Liver (tissue), 9 donors: ENCODE measurements around the gene KAZN. TPM values are rescaled to one million over a fixed set of nuclear protein-coding genes. Genes with fewer than 3 reads are reported as not detected.

Experiments
- DNase-seq: peaks from one replicate; pipeline ENCODE4 v3.0.0-alpha.2; 2017; ENCODE audit warnings: low spot score
- H3K27ac ChIP-seq, 2 donors: one replicate each; pipeline ENCODE4 v1.7.0; 2013; ENCODE audit warnings: inconsistent platforms in 2 of 2, low read length in 2 of 2, control low read depth in 1 of 2, low read depth in 1 of 2, mild to moderate bottlenecking in 1 of 2
- H3K27me3 ChIP-seq, 4 donors: one replicate each; pipeline versions ENCODE4 v1.6.1 to v1.7.0; 2013; ENCODE audit warnings: low read length in 3 of 4, inconsistent platforms in 1 of 4, mild to moderate bottlenecking in 1 of 4, moderate library complexity in 1 of 4; ENCODE audit not compliant: control insufficient read depth in 4 of 4, insufficient read depth in 4 of 4
- H3K36me3 ChIP-seq, 4 donors: one replicate each; pipeline versions ENCODE4 v1.6.1 to v1.7.0; 2013; ENCODE audit warnings: low read length in 3 of 4, mild to moderate bottlenecking in 3 of 4, low read depth in 1 of 4, moderate library complexity in 1 of 4; ENCODE audit not compliant: control insufficient read depth in 4 of 4, insufficient read depth in 3 of 4
- H3K4me1 ChIP-seq, 4 donors: one replicate each; pipeline versions ENCODE4 v1.6.1 to v1.7.0; 2013; ENCODE audit warnings: low read length in 3 of 4, mild to moderate bottlenecking in 3 of 4, moderate library complexity in 1 of 4; ENCODE audit not compliant: control insufficient read depth in 4 of 4, insufficient read depth in 4 of 4
- H3K4me3 ChIP-seq, 3 donors: one replicate each; pipeline versions ENCODE4 v1.6.1 to v1.7.0; 2013; ENCODE audit warnings: low read length in 3 of 3, control low read depth in 1 of 3, low read depth in 1 of 3, mild to moderate bottlenecking in 1 of 3
- H3K9ac ChIP-seq, 2 donors: one replicate each; pipeline ENCODE4 v1.7.0; 2013; ENCODE audit warnings: low read length in 2 of 2, mild to moderate bottlenecking in 2 of 2, moderate library complexity in 2 of 2, control low read depth in 1 of 2, low read depth in 1 of 2
- H3K9me3 ChIP-seq, 4 donors: one replicate each; pipeline versions ENCODE4 v1.6.1 to v1.7.0; 2013; ENCODE audit warnings: low read length in 3 of 4; ENCODE audit not compliant: control insufficient read depth in 4 of 4
- EGR1 ChIP-seq, 2 donors: IDR thresholded peaks; 2 replicates each; pipeline ENCODE4 v1.6.1; 2016 to 2018; ENCODE audit warnings: antibody characterized with exemption in 2 of 2, low read depth in 2 of 2
- FOXA1 ChIP-seq: IDR thresholded peaks from 2 replicates; pipeline ENCODE4 v1.6.1; 2016; ENCODE audit warnings: antibody characterized with exemption
- FOXA2 ChIP-seq: IDR thresholded peaks from 2 replicates; pipeline ENCODE4 v1.6.1; 2016; ENCODE audit warnings: antibody characterized with exemption
- GABPA ChIP-seq, 2 donors: IDR thresholded peaks in 1 of 2; conservative IDR thresholded peaks in 1 of 2; 2 replicates each; pipeline ENCODE4 v1.6.1; 2016; ENCODE audit warnings: antibody characterized with exemption in 2 of 2, mild to moderate bottlenecking in 1 of 2, moderate library complexity in 1 of 2
- HNF4A ChIP-seq, 2 donors: conservative IDR thresholded peaks; 2 replicates each; pipeline ENCODE4 v1.6.1; 2016; ENCODE audit warnings: antibody characterized with exemption in 2 of 2, mild to moderate bottlenecking in 2 of 2
- HNF4G ChIP-seq: IDR thresholded peaks from 2 replicates; pipeline ENCODE4 v1.6.1; 2016; ENCODE audit warnings: antibody characterized with exemption
- JUND ChIP-seq, 2 donors: IDR thresholded peaks; 2 replicates each; pipeline ENCODE4 v1.6.1; 2016; ENCODE audit warnings: antibody characterized with exemption in 2 of 2
- NR2F2 ChIP-seq: IDR thresholded peaks from 2 replicates; pipeline ENCODE4 v1.6.1; 2016; ENCODE audit warnings: antibody characterized with exemption
- RAD21 ChIP-seq, 2 donors: IDR thresholded peaks; 2 replicates each; pipeline ENCODE4 v1.6.1; 2016; ENCODE audit warnings: antibody characterized with exemption in 2 of 2, mild to moderate bottlenecking in 2 of 2
- RXRA ChIP-seq, 2 donors: IDR thresholded peaks; 2 replicates each; pipeline ENCODE4 v1.6.1; 2017 to 2018; ENCODE audit warnings: antibody characterized with exemption in 2 of 2, mild to moderate bottlenecking in 1 of 2
- SP1 ChIP-seq: IDR thresholded peaks from 2 replicates; pipeline ENCODE4 v1.6.1; 2018; ENCODE audit warnings: antibody characterized with exemption, mild to moderate bottlenecking
- TAF1 ChIP-seq: conservative IDR thresholded peaks from 2 replicates; pipeline ENCODE4 v1.6.1; 2016; ENCODE audit warnings: antibody characterized with exemption, mild to moderate bottlenecking
- YY1 ChIP-seq: IDR thresholded peaks from 2 replicates; pipeline ENCODE4 v1.6.1; 2016; ENCODE audit warnings: antibody characterized with exemption, mild to moderate bottlenecking
- WGBS: extraction: QIAGEN DNeasy Blood & Tissue Kit; methylation state at CpG from one replicate; pipeline ENCODE4 v1.1.7; 2013; 5-methylcytosine and 5-hydroxymethylcytosine counted together
- polyA plus RNA-seq, 2 donors: library from polyadenylated mRNA; stranded (reverse) in 1 of 2; unstranded in 1 of 2; fragments of 200-250 nt in 1 of 2; fragments of >200 nt in 1 of 2; fragmentation: Nextera tagmentation in 1 of 2; extraction: Ambion mirVana in 1 of 2; gene quantifications; one replicate each; pipeline versions ENCODE4 v1.2.1 to v1.2.3, GENCODE V29; 2013 to 2015
- total RNA-seq, 2 donors: library from RNA; depleted of rRNA; stranded (reverse); fragments of >200 nt; gene quantifications; one replicate each; pipeline ENCODE4 v1.2.3, GENCODE V29; 2014
- TF ChIP-seq, protein P1 (sequence below): IDR thresholded peaks from 2 replicates; pipeline ENCODE4 v1.6.1; 2016; ENCODE audit warnings: antibody characterized with exemption
- TF ChIP-seq, protein P2 (sequence below): IDR thresholded peaks from 2 replicates; pipeline ENCODE4 v1.6.1; 2016; ENCODE audit warnings: antibody characterized with exemption
- TF ChIP-seq, protein P3 (sequence below): IDR thresholded peaks from 2 replicates; pipeline ENCODE4 v1.6.1; 2016; ENCODE audit warnings: antibody characterized with exemption, mild to moderate bottlenecking
- TF ChIP-seq, protein P4 (sequence below): IDR thresholded peaks from 2 replicates; pipeline ENCODE4 v1.6.1; 2016; ENCODE audit warnings: antibody characterized with exemption
- TF ChIP-seq, protein P5 (sequence below): fragments of 150-350 bp; IDR thresholded peaks from 2 replicates; pipeline ENCODE4 v1.5.1; 2017; ENCODE audit warnings: improper control_type of control experiment, low read depth, low read length; ENCODE audit not compliant: missing input control
- donor health status: healthy.
- donor health status: healthy.
- donor health status: healthy.
- donor health status: healthy.
- donor health status: healthy.

KAZN gene
- total and polyA plus RNA-seq, 4 donors: 1.9 to 6.9 (median 2.4) TPM

DNA sequence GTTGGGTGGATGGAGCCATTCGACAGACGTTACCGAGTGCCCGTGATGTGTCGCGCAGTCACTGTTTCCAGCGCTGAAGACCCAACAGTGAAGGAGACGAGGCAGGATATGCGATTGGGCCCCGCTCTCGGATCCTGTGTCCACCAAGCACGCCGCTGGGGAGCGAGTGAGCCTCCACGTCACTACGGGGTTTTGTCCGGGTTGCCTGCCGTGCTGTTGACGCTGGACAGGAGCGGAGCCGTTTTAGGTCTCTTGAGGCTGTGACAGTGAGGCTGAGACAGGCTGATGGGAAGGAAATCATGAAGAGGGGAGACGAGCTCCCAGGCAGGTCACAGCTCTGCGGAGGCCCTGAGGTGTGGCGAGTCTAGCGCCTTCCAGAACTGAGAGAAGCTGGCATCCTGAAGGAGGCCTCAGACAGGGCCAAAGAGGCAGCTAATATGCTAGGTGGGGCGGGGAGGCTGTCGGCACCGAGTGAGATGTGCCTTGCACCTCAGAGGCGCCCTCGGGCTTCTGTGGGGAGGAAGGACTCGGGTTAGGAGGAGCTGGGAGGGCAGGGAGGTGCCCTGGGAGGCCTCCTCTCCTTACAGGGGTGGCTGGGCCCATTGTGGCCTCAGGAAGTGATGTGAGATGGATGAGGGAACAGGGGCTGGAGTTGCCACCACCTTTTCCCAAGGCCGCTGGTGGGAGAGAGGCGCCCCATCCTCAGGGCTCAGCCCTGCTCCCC, 359.1 kb downstream of the KAZN start:
- no peak overlapping the region for H3K9ac ChIP-seq
- H3K4me1 ChIP-seq: peaks cover 0 to 3% (median 0%) of the 10 kb centered on the region in 4 donors
- no peaks in the 10 kb centered on the region for H3K27me3 ChIP-seq
- peak overlapping the region in 1 of 2 donors; percentile 19 for H3K27ac ChIP-seq
- 92% methylated on average over 33 of the region's 33 CpGs for WGBS
- no peak overlapping the region for H3K4me3 ChIP-seq
- H3K9me3 ChIP-seq: no peaks in the 10 kb centered on the region
- H3K36me3 ChIP-seq: no peaks in the 10 kb centered on the region
- TF ChIP-seq FOXA1 (no peak), TAF1 (no peak), RXRA (IDR thresholded peaks at IDR 0.05) (no peak), EGR1 (IDR thresholded peaks at IDR 0.05; ENCODE audit: low read depth in 2 of 2) (no peak), JUND (IDR thresholded peaks at IDR 0.05) (no peak), NR2F2 (no peak), FOXA2 (no peak), GABPA (IDR thresholded peaks at IDR 0.05 in 1 of 2, conservative IDR thresholded peaks at IDR 0.05 in 1 of 2) (no peak), YY1 (no peak), HNF4G (no peak), SP1 (no peak), RAD21 (IDR thresholded peaks at IDR 0.05) (no peak), HNF4A (conservative IDR thresholded peaks at IDR 0.05) (no peak)
- TF ChIP-seq, protein P1, sequence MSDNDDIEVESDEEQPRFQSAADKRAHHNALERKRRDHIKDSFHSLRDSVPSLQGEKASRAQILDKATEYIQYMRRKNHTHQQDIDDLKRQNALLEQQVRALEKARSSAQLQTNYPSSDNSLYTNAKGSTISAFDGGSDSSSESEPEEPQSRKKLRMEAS: no peak
- TF ChIP-seq, protein P2, sequence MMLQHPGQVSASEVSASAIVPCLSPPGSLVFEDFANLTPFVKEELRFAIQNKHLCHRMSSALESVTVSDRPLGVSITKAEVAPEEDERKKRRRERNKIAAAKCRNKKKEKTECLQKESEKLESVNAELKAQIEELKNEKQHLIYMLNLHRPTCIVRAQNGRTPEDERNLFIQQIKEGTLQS: no peak
- TF ChIP-seq, protein P3, sequence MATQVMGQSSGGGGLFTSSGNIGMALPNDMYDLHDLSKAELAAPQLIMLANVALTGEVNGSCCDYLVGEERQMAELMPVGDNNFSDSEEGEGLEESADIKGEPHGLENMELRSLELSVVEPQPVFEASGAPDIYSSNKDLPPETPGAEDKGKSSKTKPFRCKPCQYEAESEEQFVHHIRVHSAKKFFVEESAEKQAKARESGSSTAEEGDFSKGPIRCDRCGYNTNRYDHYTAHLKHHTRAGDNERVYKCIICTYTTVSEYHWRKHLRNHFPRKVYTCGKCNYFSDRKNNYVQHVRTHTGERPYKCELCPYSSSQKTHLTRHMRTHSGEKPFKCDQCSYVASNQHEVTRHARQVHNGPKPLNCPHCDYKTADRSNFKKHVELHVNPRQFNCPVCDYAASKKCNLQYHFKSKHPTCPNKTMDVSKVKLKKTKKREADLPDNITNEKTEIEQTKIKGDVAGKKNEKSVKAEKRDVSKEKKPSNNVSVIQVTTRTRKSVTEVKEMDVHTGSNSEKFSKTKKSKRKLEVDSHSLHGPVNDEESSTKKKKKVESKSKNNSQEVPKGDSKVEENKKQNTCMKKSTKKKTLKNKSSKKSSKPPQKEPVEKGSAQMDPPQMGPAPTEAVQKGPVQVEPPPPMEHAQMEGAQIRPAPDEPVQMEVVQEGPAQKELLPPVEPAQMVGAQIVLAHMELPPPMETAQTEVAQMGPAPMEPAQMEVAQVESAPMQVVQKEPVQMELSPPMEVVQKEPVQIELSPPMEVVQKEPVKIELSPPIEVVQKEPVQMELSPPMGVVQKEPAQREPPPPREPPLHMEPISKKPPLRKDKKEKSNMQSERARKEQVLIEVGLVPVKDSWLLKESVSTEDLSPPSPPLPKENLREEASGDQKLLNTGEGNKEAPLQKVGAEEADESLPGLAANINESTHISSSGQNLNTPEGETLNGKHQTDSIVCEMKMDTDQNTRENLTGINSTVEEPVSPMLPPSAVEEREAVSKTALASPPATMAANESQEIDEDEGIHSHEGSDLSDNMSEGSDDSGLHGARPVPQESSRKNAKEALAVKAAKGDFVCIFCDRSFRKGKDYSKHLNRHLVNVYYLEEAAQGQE: no peak
- TF ChIP-seq, protein P4, sequence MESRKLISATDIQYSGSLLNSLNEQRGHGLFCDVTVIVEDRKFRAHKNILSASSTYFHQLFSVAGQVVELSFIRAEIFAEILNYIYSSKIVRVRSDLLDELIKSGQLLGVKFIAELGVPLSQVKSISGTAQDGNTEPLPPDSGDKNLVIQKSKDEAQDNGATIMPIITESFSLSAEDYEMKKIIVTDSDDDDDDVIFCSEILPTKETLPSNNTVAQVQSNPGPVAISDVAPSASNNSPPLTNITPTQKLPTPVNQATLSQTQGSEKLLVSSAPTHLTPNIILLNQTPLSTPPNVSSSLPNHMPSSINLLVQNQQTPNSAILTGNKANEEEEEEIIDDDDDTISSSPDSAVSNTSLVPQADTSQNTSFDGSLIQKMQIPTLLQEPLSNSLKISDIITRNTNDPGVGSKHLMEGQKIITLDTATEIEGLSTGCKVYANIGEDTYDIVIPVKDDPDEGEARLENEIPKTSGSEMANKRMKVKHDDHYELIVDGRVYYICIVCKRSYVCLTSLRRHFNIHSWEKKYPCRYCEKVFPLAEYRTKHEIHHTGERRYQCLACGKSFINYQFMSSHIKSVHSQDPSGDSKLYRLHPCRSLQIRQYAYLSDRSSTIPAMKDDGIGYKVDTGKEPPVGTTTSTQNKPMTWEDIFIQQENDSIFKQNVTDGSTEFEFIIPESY: no peak
- TF ChIP-seq, protein P5, sequence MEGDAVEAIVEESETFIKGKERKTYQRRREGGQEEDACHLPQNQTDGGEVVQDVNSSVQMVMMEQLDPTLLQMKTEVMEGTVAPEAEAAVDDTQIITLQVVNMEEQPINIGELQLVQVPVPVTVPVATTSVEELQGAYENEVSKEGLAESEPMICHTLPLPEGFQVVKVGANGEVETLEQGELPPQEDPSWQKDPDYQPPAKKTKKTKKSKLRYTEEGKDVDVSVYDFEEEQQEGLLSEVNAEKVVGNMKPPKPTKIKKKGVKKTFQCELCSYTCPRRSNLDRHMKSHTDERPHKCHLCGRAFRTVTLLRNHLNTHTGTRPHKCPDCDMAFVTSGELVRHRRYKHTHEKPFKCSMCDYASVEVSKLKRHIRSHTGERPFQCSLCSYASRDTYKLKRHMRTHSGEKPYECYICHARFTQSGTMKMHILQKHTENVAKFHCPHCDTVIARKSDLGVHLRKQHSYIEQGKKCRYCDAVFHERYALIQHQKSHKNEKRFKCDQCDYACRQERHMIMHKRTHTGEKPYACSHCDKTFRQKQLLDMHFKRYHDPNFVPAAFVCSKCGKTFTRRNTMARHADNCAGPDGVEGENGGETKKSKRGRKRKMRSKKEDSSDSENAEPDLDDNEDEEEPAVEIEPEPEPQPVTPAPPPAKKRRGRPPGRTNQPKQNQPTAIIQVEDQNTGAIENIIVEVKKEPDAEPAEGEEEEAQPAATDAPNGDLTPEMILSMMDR: no peak
- DNase-seq: no peak
